Measurements from ENCODE around the gene TSN. TPM values are rescaled to one million over a fixed set of nuclear protein-coding genes. Genes with fewer than 3 reads are reported as not detected.

The TSN gene
- total and polyA plus RNA-seq, 8 donors, result 10.9 to 30.3 (median 23.4) TPM

GRCh38 chr2:121783180-121783579, 27.7 kb downstream of the TSN start:
- H3K4me3 ChIP-seq, result no peak overlapping the region
- TF ChIP-seq, protein P1, sequence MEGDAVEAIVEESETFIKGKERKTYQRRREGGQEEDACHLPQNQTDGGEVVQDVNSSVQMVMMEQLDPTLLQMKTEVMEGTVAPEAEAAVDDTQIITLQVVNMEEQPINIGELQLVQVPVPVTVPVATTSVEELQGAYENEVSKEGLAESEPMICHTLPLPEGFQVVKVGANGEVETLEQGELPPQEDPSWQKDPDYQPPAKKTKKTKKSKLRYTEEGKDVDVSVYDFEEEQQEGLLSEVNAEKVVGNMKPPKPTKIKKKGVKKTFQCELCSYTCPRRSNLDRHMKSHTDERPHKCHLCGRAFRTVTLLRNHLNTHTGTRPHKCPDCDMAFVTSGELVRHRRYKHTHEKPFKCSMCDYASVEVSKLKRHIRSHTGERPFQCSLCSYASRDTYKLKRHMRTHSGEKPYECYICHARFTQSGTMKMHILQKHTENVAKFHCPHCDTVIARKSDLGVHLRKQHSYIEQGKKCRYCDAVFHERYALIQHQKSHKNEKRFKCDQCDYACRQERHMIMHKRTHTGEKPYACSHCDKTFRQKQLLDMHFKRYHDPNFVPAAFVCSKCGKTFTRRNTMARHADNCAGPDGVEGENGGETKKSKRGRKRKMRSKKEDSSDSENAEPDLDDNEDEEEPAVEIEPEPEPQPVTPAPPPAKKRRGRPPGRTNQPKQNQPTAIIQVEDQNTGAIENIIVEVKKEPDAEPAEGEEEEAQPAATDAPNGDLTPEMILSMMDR (IDR thresholded peaks at IDR 0.05), result no peak
- FAIRE-seq (no peak), ATAC-seq (no peak), DNase-seq (no peak)
- H3K4me1 ChIP-seq, result no peaks in the 10 kb centered on the region
- intact Hi-C loops (cut with DNase I), result no loop called here
- H3K9me3 ChIP-seq, result no peaks in the 10 kb centered on the region
- H3K27ac ChIP-seq, result no peak overlapping the region
- WGBS, 2 donors, result 15 to 23% methylated on average over 2 of the region's 2 CpGs
- H3K27me3 ChIP-seq, result no peaks in the 10 kb centered on the region
- H3K36me3 ChIP-seq, result no peaks in the 10 kb centered on the region

- H3K27ac ChIP-seq, result no peak overlapping the region
- H3K4me3 ChIP-seq, result no peak overlapping the region
- no peaks in the 10 kb centered on the region for H3K27me3 ChIP-seq
- ATAC-seq (no peak), FAIRE-seq (no peak), DNase-seq (no peak)
- intact Hi-C loops (cut with DNase I), result no loop called here
- H3K9me3 ChIP-seq, result no peaks in the 10 kb centered on the region
- no peaks in the 10 kb centered on the region for H3K4me1 ChIP-seq
- no peaks in the 10 kb centered on the region for H3K36me3 ChIP-seq
- WGBS, 2 donors, result 90 to 94% methylated on average over 1 of the region's 1 CpG
- TF ChIP-seq, protein P1 (IDR thresholded peaks at IDR 0.05), result no peak
Measured at GRCh38 chr2:121788685-121789084, 33.2 kb downstream of the TSN start.

DNA sequence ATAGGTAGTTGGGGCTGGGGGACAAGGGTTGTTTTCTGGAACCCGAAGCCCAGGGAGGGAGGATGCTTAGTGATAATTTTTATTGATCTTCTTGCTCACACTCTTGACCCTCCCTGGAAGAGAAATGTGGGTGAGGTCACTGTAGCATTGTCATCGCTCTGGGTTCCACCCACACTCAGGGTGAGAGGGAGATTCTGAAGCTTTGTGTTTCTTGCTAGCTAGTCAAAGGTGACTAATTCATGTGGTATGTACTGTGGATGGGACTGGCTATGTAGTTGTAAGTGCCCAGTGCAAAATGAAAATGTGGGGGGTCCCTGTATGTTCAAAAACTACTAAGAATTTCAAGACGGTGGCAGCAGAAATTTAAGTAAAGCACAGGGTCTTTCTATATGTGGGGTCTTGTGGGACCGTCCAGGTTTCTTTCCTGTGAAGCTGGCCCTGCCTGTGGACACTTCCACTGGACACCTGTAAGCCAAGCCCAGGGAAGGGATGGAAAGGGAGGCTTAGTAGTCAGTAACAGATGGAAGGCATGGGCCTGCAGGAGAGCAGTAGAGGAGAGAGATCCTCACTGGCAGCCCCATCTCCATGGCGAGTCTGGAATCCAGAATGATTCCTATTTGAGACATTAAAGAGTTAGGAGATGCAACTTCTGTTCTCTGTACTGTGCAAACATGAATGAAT, 35.0 kb downstream of the TSN start:
- Histone ChIP-seq H3K27me3 (no peaks in the 10 kb centered on the region), H3K27ac (no peak overlapping the region), H3K4me3 (no peak overlapping the region), H3K36me3 (no peaks in the 10 kb centered on the region), H3K9me3 (no peaks in the 10 kb centered on the region), H3K4me1 (no peaks in the 10 kb centered on the region)
- WGBS, 2 donors, result 39 to 54% methylated on average over 5 of the region's 5 CpGs
- TF ChIP-seq, protein P1 (IDR thresholded peaks at IDR 0.05), result no peak
- intact Hi-C loops (cut with DNase I), result no loop called here
- peak in 2 of 4 donors; percentile 55 to 84 for ATAC-seq
- DNase-seq, result no peak
- FAIRE-seq, result no peak

GRCh38 chr2:121791290-121791689, 35.8 kb downstream of the TSN start:
- Histone ChIP-seq H3K27me3 (peaks cover 0 to 4% (median 0%) of the 10 kb centered on the region in 4 donors), H3K4me3 (no peak overlapping the region), H3K9me3 (no peaks in the 10 kb centered on the region), H3K27ac (no peak overlapping the region), H3K4me1 (no peaks in the 10 kb centered on the region), H3K36me3 (no peaks in the 10 kb centered on the region)
- WGBS, 2 donors, result 53 to 55% methylated on average over 3 of the region's 3 CpGs
- DNase-seq (no peak), ATAC-seq (no peak), FAIRE-seq (no peak)
- TF ChIP-seq, protein P1 (IDR thresholded peaks at IDR 0.05), result no peak
- intact Hi-C loops (cut with DNase I), result no loop called here

DNA sequence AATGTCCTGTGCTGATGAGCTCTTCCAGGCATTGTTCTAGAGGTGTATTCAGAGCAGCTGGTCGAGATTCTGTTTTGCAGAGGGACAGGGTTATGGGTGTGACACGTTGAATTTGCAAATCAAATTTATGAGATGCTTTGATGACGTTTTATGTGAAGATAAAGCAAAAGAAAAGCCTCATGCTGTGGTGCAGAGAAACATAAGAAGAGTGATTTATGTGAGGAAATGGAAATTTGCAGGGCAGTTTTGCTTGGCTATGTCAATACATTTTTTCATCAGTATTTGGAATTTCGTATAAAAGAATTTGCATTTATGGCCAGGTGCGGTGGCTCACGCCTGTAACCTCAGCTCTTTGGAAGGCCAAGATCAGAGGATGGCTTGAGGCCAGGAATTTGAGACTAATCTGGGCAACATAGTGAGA, 36.4 kb downstream of the TSN start:
- ATAC-seq (no peak), DNase-seq (no peak), FAIRE-seq (no peak)
- no peak overlapping the region for H3K4me3 ChIP-seq
- intact Hi-C loops (cut with DNase I), result no loop called here
- TF ChIP-seq, protein P1 (IDR thresholded peaks at IDR 0.05), result no peak
- no peaks in the 10 kb centered on the region for H3K9me3 ChIP-seq
- H3K4me1 ChIP-seq, result no peaks in the 10 kb centered on the region
- peaks cover 0 to 4% (median 0%) of the 10 kb centered on the region in 4 donors for H3K27me3 ChIP-seq
- 21% methylated on average over 6 of the region's 6 CpGs for WGBS, 2 donors
- H3K27ac ChIP-seq, result no peak overlapping the region
- H3K36me3 ChIP-seq, result no peaks in the 10 kb centered on the region
